GM21737 (cell line): ENCODE measurements around the gene ADAMTS10.
"Not testable (repeated sequence)": the region's sequence is repeated elsewhere in the genome, so short reads cannot be mapped to it uniquely, and the experiment has no call there.

ENCODE experiments used
- ATAC-seq: cut with Tn5 transposase; IDR thresholded peaks from one replicate; pipeline ENCODE4 v1.9.1; 2021; ENCODE audit warnings: mild to moderate bottlenecking, moderate library complexity; ENCODE audit not compliant: unreplicated experiment

ADAMTS10 gene

DNA sequence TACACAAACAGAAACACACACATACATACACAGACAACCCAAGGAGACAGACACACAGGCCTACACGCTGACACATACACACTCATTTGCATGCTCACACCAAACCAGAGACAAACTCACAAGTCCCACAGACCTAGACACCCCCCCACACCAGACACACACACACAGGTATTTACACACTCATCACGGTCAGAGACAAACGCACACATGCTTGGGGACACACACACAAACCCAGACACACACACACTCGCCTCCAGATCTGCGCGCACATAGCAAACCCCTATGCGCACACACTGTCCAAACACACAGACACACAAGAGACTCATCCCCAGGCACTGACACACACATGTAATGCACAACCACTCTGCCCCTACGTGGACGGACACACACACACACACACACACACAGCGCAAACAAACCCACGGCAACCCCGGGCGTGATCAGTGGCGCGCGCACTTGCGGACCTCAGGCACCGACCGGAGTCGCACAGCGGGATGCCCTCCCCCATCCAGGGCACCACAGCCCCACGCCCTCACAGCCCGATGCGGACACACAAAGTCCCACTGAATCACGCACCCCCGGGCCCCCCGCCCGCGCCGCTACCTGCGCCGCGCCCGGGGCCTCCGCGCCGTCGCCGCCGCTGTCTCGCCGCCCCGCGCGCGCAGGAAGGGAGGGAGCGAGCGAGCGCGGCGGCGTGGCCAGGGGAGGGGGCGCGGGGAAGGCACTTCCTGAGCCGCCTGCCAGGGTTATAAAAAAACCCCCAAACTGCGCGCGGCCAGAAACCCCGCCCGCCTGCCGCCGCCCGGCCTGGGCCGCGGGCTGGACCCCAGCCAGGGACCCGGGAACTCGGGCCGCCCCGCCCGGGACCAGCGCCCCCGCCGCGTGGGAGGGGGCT lies at the start of gene ADAMTS10:
Gene ADAMTS10, minus strand, starts transcription at position 675 of the 895 bp plus-strand sequence. CDS start 5,005 bp downstream, outside the sequence.
- no peak for ATAC-seq

DNA sequence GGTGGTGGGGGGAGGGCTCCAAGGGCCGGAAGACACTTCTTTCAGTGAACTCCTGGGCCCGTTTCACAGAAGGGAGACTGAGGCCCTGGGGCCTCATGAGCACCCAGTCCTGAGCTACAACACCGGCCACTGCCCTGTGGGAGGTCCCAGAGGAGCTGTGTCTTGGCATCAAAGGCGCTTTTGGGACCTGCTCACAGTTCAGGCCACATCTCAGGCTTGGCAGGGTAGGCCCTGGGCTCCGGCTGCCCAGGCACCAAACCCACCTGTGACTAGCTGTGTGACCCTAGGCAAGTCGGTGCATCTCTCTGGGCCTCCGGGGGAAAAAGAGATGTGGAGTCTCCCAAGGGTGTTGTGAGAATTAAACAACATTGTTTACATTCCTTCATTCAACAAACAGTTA lies 49.4 kb upstream of the ADAMTS10 start:
- ATAC-seq: no peak

DNA sequence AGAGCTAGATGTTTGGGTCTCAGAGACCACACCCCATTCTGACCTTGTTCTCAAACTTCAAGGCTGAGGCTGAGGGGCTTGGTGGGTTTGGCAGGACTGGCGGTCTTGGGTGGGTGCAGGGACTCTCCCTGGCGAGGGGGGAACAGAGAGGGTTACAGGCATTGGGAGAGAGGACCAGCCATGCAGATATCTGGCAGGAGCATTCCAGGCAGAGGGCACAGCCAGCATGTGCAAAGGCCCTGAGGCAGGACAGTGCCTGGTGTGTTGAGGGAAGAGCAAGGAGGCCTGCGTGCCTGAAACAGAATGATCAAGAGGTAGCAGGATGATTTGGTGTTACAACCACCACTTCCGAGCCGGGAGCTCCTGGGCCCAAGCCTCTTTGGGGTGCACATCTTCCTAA lies 47.4 kb upstream of the ADAMTS10 start:
- no peak for ATAC-seq

DNA sequence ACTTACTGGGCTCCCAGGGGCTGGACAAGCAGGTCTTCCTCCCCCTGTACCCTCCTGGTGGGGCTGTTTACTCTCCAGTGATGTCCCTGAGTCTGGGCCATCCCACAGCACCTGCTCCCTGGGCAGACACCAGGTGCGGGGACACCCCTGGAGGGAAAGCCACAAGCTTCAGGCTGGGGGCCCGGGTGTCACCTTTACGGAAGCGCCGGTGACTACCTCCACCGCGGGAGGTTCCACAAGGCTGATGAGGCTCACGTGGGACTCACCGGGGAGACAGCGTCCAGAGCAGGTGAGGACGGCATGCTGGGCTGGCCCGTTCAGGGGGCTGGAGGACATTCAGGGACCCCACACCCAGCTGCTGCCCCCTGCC lies 44.8 kb upstream of the ADAMTS10 start:
- ATAC-seq: no peak

DNA sequence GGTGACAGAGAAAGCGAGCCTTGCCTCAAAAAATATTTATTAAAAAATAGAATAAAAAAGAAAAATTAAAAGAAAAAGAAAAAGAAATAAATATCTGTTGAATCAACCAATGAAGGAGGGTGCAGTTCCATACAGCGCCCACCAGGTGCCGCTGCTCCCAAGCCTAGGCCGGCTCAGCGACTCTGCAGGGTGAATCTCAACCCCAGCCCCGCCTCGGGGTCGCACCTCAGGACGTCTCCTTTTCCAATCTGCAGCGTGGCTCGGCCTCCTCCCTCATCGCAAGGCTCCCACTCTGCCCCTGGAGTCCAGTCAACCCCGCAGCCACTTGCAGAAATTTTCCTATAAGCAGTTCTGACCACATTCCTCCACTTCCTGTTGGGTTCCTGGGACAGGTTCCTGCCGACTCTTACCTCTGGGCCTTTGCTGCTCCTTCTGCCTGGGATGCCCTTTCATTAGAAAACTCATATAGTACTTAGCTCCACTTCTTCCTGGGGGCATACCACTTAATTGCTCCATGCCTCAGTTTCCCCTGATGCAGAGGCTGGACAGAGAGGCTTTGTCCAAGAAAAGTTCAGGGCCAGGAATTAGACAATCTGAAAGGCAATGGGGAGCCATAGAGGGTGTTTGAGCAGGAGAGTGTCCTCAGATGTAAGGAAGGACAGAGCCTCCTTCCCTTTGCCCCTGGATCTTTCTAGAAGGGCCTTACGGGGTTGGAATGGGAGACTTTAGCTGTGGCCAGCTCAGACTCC lies 44.2 kb upstream of the ADAMTS10 start:
- ATAC-seq: no peak

DNA sequence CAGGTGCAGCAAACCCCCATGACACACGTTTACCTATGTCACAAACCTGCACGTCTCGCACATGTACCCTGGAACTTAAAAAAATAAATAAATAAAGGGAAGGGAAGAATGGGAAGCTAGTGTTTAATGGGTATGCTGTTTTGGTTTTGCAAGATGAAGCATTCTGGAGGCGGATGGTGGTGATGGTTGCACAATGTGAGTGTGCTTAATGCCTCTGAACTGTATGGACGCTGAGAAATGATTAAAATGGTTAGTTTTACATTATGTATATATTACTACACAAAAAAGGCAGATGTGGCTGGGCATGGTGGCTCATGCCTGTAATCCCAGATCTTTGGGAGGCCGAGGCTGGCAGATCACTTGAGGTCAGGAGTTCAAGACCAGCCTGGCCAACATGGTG lies 37.7 kb upstream of the ADAMTS10 start:
- no peak for ATAC-seq

DNA sequence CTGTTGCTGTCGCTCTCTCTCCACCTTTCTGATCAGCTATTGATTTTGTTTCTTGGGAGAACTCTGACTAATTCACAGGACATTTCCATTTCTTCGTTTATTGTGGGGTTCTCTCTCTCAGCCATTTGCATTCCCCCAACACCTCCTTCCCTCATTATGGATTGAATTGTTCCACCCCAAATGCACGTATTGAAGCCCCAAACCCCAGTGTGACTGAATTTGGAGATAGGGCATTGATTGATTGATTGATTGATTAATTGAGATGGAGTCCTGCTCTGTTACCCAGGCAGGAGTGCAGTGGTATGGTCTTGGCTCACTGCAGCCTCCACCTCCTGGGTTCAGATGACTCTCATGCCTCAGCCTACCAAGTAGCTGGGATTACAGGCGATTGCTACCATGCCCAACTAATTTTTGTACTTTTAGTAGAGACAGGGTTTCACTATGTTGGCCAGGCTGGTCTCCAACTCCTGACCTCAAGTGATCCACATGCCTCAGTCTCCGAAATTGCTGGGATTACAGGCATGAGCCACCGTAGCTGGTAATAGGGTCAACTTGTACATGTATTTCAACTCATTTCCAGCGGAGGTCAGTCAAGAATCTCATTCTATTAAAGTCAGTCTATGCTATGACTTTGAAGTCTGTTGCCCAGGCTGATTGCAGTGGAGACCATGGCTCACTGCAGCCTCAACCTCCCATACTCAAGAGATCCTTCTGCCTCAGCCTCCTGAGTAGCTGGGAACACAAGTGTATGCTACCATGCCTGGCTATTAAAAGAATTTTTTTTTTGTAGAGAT lies 33.5 kb upstream of the ADAMTS10 start:
- ATAC-seq: no peak

DNA sequence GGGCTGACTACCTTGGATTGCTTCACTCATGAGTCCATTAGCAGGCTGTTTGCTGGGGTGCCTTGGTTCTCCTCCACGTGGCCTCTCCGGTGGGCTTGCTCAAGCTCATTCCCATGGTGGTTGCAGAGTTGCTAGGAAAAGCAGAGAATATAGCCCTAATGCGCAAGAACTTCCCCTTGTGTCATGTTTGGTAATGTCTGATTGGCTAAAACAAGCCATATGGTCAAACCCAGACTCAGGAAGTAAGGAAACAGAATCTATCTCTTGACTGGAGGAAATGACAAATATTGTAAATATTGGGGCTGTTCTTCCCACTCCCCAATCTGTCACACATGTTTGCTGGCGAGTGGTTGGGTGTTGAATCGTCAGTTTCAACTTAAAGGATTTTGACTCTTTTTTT lies 32.0 kb upstream of the ADAMTS10 start:
- no peak for ATAC-seq

DNA sequence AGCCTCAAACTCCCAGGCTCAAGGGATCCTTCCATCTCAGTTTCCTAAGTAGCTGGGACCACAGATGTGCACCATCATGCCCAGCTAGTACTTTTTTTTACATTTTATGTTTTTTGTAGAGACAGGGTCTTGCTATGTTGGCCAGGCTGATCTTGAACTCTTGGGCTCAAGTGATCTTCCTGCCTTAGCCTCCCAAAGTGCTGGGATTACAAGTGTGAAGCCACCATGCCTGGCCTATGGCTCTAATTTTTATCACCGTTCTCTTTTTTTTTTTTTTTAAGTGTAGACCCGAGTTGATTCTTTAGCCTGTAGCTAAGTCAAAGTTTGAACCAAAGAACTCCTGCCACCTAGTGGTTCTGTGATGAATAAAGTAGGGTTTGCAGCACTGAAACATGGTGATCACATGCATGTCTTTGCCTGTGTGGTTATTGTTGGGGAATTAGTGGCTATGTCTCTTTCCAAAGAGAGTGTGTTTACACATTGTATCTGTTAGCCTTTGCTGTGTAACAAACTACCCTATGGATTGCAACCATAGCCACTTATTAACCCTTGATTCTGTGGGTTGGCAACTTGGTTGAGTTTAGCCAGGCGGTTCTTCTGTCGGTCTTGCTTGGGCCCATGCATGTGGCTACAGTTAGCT lies 31.5 kb upstream of the ADAMTS10 start:
- no peak for ATAC-seq

DNA sequence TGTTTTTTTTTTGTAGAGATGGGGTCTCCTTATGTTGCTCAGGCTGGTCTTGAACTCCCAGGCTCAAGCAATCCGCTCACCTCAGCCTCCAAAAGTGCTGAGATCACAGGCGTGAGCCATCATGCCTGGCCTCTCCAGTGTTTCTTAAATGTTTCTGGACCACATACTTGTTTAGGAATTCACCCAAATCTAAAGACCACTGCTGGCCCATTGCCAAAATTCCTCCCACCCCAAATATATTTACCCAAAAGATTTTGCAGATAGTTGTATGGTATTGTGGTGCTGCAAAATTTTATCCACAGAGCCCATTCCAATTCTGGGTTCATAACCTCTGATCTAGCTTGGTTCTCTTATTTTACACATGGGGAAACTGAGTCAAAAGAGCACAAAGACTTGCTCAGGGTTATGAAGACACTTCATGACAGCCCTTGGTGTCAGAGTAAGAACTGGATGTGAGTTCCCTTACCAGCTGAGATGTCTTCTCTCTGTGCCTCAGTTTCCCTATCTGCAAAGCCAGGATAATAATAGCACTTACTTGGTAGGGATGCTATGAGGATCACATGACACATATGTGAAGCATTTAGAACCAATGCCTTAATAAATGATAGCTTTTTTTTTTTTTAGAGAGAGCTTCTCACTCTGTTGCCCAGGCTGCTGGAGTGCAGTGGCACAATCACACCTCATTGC lies 30.8 kb upstream of the ADAMTS10 start:
- ATAC-seq: no peak

DNA sequence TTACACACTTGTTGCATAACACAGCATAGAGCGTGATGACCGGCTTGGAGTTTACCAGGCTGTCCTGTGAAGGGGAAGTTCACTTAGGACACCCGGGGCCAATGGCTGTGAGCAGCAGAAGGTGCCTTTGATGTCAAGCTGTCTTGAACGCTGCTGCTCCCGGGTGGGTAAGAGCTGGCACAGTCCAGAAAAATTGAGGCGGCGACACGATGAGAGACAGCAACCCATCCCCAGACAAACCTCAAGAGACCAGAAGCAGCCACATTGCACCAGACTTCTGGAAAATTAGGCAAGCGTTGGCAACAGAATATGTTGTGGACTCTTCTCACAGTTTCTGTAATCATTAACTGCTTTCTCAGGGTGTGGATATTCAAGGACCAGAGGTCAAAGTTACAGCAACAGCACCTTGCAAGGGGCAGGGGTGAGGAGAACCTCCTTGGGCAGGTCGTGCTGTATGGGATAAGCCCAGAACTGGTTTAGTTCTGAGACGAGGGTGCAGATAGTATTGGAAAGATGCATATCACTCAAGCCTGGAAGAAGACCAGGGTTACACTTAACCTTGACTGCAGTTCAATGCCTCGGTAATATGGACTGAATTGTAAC lies 30.0 kb upstream of the ADAMTS10 start:
- no peak for ATAC-seq

DNA sequence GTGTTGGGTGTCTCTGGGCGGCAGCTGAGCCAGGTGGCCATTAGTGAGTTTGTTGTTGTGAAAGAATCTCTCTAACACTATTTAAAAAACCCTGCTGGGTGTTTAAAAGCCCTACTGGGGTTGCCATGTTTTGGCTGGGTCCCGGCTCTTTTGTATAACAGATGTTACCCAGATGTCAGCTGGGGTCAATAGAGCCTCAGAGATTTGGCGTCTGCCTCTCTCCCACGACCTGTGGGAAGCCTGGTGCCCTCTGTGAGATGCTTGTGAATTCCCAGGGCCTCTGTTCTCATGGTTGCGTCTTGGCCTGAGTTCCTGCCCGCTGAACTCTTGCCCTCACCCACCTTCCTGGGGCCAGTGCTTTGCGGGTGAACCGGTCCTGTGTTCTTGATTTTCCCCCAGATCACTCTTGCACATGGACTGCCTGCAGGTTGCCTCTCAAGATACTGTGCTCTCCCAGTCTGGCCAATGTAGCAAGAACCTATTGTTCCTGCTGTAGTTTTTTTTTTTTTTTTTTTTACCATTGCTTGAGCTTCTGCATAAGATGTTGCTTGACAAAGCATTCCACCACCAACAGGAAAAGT lies 29.4 kb upstream of the ADAMTS10 start:
- ATAC-seq: no peak

DNA sequence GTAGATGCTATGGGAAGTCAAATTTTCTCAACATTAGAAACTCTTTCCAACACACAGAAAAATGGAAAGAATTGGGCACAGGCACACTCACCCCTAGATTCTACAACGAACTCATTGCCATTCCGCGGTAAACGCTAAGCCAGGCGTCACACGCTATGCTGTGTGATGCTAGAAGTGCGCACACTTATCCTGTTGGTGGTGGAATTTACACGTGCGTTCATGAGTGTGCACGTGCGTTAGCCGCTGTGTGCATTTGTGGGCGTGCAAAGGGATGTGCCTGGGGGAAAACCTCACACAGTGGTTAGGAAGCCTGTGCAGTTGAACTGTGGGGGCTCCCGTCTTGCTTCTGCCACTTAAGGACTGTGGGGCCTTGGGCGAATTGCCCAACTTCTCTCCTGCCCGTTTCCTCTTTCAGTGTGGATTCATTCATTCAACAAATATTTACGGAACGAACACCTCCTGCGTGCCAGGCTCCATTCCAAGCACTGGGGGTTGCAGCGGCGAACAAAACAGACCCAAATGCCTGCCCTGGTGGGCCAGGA lies 27.6 kb upstream of the ADAMTS10 start:
- no peak for ATAC-seq

DNA sequence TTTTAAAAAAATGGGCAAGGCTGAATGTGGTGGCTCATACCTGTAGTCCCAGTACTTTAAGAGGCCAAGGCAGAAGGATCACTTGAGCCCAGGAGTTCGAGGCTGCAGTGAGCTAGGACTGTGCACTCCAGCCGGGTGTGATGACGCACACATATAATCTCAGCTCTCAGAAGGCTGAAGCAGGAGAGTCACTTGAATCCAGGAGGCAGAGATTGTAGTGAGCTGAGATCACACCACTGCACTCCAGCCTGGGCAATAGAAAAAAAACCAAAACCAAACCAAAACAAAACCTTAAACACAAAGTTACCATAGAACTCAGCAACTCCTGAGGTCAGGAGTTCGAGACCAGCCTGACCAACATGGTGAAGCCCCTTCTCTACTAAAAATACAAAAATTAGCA lies 26.6 kb upstream of the ADAMTS10 start:
- ATAC-seq: not testable (repeated sequence)

DNA sequence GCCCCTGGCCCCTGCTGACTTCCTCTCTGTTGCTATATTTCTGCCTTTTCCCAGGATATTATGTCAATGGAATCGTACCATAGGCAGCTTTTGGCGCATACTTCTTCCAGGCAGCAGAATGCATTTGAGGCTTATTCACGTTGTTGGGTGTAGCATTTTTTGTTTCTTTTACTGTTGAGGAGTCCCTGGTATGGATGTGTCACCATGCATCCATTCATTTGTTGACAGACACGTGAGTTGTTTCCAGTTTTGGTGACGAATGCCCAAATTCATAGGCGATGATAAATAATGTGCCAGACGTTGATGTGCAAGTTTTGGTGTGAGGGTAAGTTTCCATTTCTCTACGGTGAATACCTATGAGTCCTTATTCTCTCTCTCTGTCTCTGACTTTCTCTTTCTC lies 24.9 kb upstream of the ADAMTS10 start:
- ATAC-seq: no peak

DNA sequence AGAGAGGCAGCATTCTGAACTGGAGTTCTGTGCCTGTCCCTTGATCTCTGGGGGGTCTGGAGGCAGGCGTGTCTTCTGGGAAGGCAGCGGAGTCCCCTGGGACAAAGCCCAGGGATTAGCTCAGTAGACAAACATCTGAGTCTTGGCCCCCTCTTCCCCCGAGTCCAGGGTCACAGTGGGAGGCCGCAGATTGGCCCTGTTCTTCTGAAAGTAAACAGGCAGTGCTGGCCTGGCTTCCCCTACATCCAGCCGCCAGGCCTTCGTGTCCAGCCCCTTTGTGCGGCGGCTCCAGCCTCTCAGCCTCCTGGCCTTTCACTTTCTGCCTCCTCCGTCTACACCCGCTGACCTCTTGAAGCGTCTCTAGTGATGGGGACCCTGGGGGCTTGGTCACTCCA lies 20.9 kb upstream of the ADAMTS10 start:
- ATAC-seq: no peak

DNA sequence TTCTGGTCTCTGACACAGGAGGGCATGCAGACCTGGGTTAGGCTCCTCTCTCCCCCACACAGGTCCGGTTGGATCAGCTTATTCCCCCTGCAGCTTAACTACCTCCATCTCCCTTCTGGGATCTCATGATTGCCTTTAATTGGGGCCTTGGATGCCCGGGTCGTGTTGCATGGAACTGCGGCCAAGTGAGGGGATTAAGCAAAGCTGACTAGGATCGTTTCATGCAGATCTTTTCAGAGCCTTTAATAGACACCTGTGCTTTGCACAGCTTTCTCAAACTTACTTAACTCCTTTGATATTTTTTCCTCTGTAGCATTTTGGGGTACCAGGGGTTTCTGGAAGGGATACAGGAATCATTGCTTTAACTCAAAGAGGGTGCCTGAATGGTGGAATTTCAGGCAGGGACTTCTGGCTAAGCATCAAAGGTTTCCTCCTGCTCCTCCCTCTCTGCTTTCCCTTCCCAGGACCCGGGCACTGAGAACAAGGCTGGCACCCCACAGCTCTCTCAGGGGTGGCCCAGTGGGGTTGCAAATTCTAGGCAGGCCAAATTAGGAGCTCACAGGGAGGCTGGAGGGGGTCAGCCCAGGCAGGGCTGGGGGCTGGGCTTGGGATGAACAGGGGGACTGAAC lies 20.4 kb upstream of the ADAMTS10 start:
- no peak for ATAC-seq

DNA sequence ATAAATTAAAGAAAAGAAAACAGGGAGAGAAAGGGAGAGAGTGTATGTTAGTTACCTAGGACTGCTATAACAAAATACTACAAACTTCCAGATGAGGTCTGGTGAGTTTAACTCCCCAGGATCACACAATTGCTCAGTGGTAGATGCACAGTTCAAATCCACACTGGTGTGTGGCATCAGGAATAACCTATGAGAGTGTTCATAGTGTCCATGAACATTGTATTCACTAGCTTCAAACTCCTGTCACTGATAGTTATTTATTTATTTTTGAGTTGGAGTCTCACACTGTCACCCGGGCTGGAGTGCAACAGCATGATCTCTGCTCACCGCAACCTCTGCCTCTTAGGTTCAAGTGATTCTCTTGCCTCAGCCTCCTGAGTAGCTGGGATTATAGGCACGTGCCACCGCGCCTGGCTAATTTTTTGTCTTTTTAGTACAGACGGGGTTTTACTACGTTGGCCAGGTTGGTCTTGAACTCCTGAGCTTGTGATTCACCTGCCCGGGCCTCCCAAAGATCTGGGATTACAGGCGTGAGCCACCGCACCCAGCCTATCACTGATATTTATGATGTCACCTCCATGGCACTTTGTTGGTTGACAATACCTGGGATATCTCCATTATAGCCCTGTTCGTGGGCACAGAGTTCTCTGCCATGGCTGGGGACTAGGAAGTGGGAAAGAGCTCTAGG lies 19.6 kb upstream of the ADAMTS10 start, which contains the start of gene NFILZ:
Gene NFILZ, plus strand, starts transcription at position 638 of the 688 bp plus-strand sequence. CDS start 46,133 bp downstream, outside the sequence.
- no peak for ATAC-seq
